HG03095 (cell line): ENCODE data around the gene EIF2B2.

Source experiments
- ATAC-seq: cut with Tn5 transposase; IDR thresholded peaks from one replicate; pipeline ENCODE4 v1.9.1; 2021; ENCODE audit warnings: moderate library complexity; ENCODE audit not compliant: unreplicated experiment

The EIF2B2 gene

DNA sequence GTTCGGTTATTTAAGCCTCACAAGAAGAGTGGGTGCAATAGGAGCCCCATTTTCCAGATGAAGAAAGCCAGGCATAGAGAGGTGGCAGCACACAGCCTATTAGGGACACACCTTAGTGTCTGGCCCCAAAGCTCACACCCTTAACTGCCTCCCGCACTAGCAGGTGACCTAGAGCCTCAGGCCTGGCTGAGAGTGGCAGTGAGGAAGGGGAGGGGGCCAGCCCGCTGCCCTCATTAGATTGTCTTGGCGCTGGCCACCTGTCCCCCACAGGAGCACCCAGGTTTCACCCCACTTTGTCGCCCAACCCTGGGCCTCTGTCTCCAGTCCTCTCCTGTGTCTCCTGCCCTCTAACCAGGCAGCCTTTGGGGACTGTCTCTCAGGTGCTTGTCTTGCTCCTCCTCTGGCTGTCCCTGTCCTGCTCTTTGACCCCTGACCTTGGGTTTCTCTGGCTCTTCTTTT, 28.8 kb upstream of the EIF2B2 start:
- no peak for ATAC-seq

DNA sequence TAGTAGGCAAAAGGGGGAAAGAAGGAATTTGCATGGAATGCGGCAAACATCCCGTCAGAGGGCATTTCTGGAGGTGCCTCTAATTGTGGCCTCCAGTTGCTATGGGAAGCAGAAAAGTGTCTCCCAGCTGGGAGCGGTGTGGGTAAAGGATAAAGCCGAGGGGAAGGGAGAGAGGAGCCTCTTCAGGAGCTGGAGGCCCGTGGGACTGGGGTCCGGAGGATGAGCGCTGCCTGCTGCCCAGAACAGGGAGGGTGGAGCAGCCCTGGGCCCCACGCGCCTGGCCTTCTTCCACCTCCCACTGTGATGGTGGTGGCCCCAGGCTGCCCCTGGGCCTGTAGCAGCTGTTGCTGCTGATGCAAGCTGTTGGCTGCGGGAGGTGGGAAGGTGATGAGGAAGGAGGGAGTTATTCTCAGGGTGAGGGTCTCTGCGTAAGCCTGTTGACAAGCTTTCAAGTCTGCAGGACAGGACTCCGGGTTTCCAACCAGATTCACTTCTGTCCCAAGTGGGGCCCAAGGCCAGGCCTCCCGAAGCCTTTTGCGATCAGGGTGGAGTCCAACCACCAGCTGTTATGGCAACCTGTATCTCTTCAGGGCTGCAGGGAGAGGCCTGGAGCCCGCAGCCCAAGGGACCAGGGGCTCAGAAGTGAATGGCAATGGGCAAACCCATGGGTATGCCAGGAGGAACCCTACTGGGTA, 28.2 kb upstream of the EIF2B2 start:
- no peak for ATAC-seq

DNA sequence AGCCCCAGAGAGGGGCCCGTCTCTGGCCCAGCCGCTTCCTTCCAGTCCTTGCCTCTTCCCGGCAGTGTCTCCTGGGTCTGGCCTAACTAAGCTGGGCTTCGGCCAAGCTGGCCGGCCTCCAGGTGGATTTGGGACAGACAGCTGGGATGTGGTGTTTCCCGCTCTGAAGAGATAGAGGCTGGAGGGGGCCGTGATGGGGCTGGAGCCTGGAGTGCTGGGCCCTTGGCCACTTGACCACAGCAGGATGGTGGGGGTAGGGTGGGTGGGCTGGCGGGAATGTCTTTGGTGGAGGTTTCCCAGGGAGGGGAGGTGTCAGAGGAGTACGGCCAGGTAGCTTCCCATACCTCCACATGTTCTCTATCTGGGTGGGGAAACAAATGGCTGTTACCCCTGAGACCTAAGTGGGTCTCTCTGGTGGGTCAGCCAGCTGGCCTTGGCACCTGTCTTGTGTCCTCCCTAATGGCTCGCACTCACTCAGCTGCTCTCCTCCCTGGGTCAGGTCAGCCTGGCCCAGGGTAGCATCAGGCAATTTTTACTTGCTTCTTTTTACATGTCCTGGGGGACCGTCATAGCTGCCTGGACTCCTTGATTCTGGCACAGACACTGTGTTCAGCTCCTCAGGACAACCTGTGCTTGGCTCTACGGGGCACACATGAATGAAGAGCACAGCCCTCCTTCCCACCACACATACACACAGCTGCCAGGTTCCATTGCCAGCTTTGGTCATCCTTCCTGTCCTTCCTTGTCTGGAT, 27.5 kb upstream of the EIF2B2 start:
- ATAC-seq: no peak

DNA sequence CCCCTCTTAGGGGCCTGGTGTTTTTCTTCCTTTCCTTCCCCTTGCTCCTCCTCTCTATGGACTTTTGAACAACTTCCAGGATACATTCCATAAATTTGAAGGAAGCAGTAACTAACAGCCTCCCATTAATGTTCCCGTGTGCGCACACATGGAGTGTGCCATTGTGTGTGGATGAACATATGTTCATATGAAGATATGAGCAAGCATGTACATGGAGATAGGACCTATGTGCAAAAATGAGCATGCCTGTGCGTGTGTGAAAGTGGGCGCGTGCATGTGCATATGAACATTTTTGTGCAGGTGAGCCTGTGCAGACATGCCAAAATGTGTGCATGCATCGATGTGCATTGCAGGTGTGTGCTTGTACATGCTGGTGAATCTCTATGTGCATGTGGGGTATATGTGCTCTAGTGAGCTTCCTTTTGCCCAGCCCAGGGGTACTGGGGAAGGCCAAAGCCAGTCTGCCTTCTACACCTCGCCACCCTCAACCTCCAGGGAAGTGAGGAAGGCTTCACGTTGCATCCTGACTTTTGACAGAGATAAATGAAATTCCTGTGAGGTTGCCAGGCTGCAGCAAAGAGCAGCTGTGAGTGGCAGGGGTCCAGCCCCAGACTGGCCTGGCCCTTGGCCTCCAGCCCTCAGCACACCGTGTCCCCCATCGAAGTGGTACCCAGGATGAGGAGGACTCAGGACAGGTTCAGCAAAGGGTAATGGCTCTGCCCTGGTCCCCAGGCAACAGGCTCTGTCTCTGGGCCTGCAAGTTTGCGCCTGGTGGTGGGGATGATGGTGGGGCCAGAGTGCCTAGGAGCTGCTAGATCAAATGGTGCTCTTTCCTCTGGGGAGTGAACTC, 26.2 kb upstream of the EIF2B2 start:
- ATAC-seq: no peak

DNA sequence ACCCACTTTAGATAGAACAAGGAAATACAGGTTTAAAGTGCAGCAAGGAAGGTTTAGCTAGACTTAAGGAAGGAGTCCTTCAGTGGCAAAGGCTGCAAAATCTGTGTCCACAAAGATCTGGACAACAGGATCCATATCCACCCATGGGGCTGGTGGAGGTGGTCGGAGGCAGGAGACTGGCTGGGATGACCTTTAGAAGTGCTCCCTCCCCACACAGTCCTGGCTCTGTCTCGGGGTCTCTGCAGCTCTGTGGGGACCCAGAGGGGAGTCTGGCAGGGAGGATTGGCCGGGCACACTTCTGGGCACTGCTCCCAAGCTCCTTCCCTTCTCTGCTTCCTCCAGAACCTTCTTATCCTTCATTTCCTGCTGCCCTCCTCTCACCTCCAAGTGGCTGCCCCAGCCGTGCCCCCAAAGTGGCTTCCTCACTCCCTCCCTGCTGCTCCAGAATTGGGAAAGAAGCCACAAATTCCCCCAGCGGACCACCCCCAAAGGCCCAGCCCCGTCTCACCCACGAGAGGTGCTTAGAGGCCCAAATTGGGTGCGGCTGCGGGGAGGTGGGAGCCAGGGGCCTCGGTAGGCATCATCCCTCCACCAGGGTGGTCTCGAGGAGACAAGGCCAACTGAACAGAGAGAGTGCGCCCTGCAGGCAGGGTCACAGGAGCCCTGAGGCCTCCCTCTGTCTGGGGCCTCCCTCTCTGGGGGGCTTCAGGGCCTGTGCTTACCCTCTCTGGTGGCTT, 25.4 kb upstream of the EIF2B2 start:
- no peak for ATAC-seq

DNA sequence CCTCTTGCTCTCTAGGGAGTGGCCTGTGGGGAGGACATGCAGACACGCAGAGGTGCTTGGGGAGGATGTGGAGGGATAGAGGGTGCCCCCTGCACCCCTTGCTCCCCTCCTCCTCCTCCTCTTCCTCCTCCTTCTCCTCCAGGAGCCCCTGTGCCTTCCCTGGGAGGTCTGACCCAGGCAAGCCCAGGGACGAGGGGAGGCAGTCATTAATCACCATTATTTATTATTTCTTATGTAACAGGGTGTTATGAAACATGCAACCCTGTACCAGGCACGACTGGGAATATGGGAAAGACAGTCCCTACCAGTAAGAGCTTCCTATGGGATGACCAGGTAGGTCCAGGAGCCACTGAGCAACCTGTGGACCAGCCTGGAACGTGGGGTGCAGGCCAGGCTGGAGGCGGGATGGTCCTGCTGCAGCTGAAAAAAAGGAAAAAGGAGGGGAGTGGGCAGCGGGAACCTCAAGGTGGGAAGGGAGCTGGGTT, 24.8 kb upstream of the EIF2B2 start:
- no peak for ATAC-seq

- no peak for ATAC-seq
Measured at GRCh38 chr14:74978416-74978947, 24.2 kb upstream of the EIF2B2 start.

- no peak for ATAC-seq
Measured at GRCh38 chr14:74979029-74979428, 23.7 kb upstream of the EIF2B2 start.

DNA sequence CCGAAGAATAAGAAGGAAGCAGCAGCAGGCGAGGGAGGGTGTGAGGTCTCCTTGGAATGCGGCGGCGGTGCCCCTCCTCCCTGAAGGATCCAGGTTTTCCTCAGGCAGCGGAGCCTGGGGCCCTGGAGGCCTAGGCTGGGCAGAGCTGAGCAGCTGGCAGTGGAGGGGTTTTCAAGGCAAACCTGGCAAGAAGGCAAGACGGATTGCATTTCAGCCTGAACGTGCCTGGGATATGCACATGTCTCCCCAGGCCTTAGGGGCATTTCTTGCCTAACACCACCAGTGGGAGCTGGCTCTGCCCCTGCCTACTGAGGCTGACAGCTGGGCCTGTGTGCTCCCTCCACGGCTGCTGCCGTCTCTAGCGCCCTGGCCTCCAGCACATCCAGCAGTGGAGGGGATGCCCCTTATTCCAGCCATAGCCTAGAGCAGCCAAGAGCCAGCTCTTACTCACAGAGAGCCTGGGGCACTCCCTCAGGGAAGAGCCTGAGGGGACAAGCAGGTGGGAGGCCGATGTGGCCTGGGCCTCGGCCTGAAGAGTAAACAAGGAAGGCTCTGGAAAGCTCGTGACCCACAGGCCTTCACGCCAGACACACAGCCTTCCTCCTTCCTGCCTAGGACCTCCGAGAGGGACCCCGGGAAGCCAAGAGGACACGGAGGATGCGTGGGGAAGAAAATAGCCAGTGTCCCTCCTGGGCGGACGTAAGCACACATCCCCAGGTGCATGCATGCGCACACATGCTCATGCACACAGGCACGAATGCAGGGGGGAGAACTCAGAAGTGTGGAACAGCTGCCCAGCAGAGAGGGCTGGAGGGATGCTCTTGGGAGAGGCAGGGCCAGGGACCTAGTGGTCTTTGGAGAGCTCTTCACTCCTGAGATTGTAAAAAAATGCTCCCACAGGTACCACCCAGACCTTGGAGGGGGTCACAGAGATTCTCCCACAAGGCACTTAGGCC, 23.0 kb upstream of the EIF2B2 start:
- ATAC-seq: no peak

GRCh38 chr14:74980398-74980730, 22.4 kb upstream of the EIF2B2 start:
- ATAC-seq: no peak

DNA sequence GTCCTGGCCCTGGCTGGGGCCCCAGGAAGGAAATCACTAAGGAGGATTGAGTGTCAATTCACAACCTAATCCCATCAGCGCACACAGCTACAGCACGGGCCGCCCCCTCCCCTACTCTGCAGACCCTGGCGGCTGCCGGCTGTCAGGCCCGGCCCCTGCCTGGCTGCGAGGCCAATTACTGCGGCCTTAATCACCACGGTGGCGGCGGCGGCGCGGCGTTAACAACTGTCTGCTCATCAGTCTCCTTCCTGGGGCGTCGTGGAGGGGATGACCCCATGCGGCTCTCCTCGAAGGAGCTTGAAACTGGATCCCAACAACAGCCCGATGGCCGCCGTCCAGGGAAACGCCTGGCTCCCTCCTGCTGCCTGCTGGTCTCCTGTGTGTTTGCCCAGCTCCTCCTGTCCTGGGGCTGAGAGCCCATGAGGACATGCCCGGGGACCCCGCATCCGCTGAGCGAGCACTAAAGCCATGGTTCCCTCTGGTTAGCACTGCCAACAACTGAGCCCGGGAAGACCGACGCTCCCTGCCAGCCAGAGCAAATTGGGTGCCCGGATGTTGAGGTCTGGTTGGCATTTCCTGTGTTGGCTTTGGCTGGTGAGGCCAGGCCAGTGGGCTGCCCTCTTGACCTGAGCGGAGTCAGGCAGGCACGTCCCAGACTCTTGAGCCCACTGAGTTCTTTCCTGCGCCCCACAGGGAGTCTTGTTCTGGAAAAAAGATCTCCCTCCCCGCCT, 21.8 kb upstream of the EIF2B2 start:
- ATAC-seq: no peak

DNA sequence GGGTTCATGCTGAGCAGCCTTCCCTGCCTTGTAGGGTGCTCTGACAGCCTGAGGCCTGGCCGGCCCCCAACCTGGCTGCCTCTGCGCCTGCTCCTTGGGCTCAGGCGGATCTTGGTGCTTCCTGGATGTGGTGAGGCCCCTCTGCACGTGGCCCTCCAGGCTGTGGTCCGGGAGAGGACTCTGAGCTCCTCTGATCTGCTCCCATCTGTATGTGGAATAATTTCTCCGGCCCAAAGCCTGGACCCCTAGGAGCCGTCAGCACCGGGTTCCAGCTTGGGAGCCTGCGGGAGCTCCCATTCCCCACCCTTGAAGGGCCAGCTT, 21.3 kb upstream of the EIF2B2 start:
- ATAC-seq: no peak

DNA sequence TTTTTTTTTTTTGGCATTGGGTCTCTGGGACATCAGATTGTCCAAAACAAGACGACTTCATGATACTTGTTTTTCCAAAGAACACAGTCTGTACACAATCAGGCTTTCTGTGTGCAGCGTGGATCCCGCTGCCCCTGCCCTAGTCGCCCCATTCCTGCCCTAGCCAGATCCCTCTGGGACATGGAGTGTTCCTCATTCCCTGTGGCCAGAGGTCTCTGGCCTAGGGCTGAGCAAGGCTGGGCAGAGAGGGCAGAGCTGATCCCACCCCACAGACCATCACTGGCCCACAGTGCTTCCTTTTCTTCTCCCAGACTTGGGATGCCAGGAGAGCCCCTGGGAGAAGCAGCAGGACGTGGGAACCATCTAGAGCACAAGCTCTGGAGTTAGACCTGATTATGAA, 20.9 kb upstream of the EIF2B2 start:
- ATAC-seq: no peak

GRCh38 chr14:74982661-74983060, 20.1 kb upstream of the EIF2B2 start:
- no peak for ATAC-seq

- ATAC-seq: no peak
Measured at GRCh38 chr14:74983343-74983742, 19.4 kb upstream of the EIF2B2 start.

GRCh38 chr14:74984236-74985027, 18.3 kb upstream of the EIF2B2 start:
- ATAC-seq: no peak

- ATAC-seq: no peak
Measured at GRCh38 chr14:74985028-74985310, 17.8 kb upstream of the EIF2B2 start.

- no peak for ATAC-seq
Measured at GRCh38 chr14:74985806-74986205, 16.9 kb upstream of the EIF2B2 start.
